Endothelial cell of umbilical vein (primary cell): ENCODE measurements around the gene KRT3.

Experiments
- CTCF ChIP-seq, 2 donors: IDR thresholded peaks; 1 replicate in 1 of 2; 2 replicates in 1 of 2; pipeline ENCODE4 v1.5.1; 2011; ENCODE audit warnings: low read length in 2 of 2, mild to moderate bottlenecking in 2 of 2, moderate library complexity in 2 of 2, control low read depth in 1 of 2, inconsistent platforms in 1 of 2, low read depth in 1 of 2; ENCODE audit not compliant: insufficient read depth in 1 of 2; ENCODE audit errors: extremely low read depth in 1 of 2
- EZH2 ChIP-seq: IDR thresholded peaks from 2 replicates; pipeline ENCODE4 v1.6.1; 2012; ENCODE audit warnings: borderline replicate concordance, low read depth, mild to moderate bottlenecking, moderate library complexity, low read length, inconsistent platforms; ENCODE audit not compliant: severe bottlenecking
- GATA2 ChIP-seq: IDR thresholded peaks from 2 replicates; pipeline ENCODE4 v1.7.0; 2011; ENCODE audit warnings: low read depth, mild to moderate bottlenecking, moderate library complexity, mixed read lengths, low read length; ENCODE audit not compliant: insufficient read length, insufficient read depth
- JUN ChIP-seq: IDR thresholded peaks from 2 replicates; pipeline ENCODE4 v1.6.1; 2011; ENCODE audit warnings: borderline replicate concordance, low read depth; ENCODE audit not compliant: insufficient read length, insufficient read depth
- MAX ChIP-seq: IDR thresholded peaks from 2 replicates; pipeline ENCODE4 v1.6.1; 2011; ENCODE audit not compliant: insufficient read depth, insufficient read length
- POLR2A ChIP-seq: IDR thresholded peaks from 2 replicates; pipeline ENCODE4 v1.6.1; 2012; ENCODE audit warnings: low read depth, mild to moderate bottlenecking, control low read depth, low read length
- POLR2AphosphoS5 ChIP-seq: IDR thresholded peaks from 2 replicates; pipeline ENCODE4 v1.6.1; 2012; ENCODE audit warnings: low read depth, mild to moderate bottlenecking, control low read depth, low read length, moderate library complexity; ENCODE audit not compliant: insufficient read depth

GRCh38 chr12:52817699-52818238, 21.9 kb upstream of the KRT3 start:
- TF ChIP-seq CTCF (IDR thresholded peaks at IDR 0.05; ENCODE audit: extremely low read depth in 1 of 2, insufficient read depth in 1 of 2, low read depth in 1 of 2, low read length in 2 of 2) (no peak), POLR2AphosphoS5 (no peak), EZH2 (no peak), MAX (no peak), POLR2A (no peak), GATA2 (no peak), JUN (no peak)
